OCI-LY7 (cell line): ENCODE measurements around the gene TCEANC. TPM values are rescaled to one million over a fixed set of nuclear protein-coding genes. Genes with fewer than 3 reads are reported as not detected.

ENCODE experiments used
- BruUV-seq: library from RNA; stranded (reverse); fragments of 400-500 nt; replicated peaks from 2 replicates; lab custom pipeline; 2021; lab: Mats Ljungman, UMichigan
- CTCF ChIA-PET: fragments of 300-600 bp; sonication (Branson Sonifier 250); formaldehyde crosslinking; loops from one replicate; lab custom pipeline; 2022; ENCODE audit warnings: antibody characterized with exemption; ENCODE audit not compliant: unreplicated experiment; lab: Charles Lee
- POLR2A ChIA-PET: fragments of 300-600 bp; sonication (Branson Sonifier 250); formaldehyde crosslinking; loops from one replicate; lab custom pipeline; 2022; ENCODE audit warnings: antibody characterized with exemption; lab: Charles Lee
- DNase-seq: peaks from one replicate; pipeline ENCODE4 v3.0.0-alpha.2; 2015; ENCODE audit warnings: low spot score
- H2AFZ ChIP-seq: fragments of 200-600 bp; sonication (generic), shearing (Covaris generic); 2 replicates; pipeline ENCODE4 v1.6.1; 2014; ENCODE audit warnings: mild to moderate bottlenecking, antibody characterized with exemption, low read length, moderate library complexity
- H3K27ac ChIP-seq: fragments of 200-600 bp; sonication (generic); 2 replicates; pipeline ENCODE4 v1.5.1; 2014; ENCODE audit warnings: mixed run types, low read depth, mild to moderate bottlenecking, moderate library complexity, low read length, inconsistent platforms; ENCODE audit not compliant: poor library complexity, severe bottlenecking
- H3K36me3 ChIP-seq: fragments of 200-600 bp; sonication (generic); 2 replicates; pipeline ENCODE4 v1.6.1; 2014; ENCODE audit warnings: mild to moderate bottlenecking, antibody characterized with exemption, low read length, moderate library complexity, mixed read lengths; ENCODE audit not compliant: insufficient read depth
- H3K4me1 ChIP-seq: fragments of 200-600 bp; sonication (generic); 2 replicates; pipeline ENCODE4 v1.5.1; 2014; ENCODE audit warnings: mild to moderate bottlenecking, low read length; ENCODE audit not compliant: insufficient read depth, poor library complexity, severe bottlenecking
- H3K4me2 ChIP-seq: fragments of 200-600 bp; sonication (generic); 2 replicates; pipeline ENCODE4 v1.6.1; 2014; ENCODE audit warnings: mild to moderate bottlenecking, low read length
- H3K4me3 ChIP-seq: fragments of 200-600 bp; sonication (generic); 2 replicates; pipeline ENCODE4 v1.5.1; 2014; ENCODE audit warnings: mild to moderate bottlenecking, low read depth, low read length; ENCODE audit not compliant: poor library complexity, severe bottlenecking
- H3K79me2 ChIP-seq: fragments of 200-600 bp; sonication (generic); 2 replicates; pipeline ENCODE4 v1.6.1; 2016; ENCODE audit warnings: low read depth, mild to moderate bottlenecking, low read length, moderate library complexity, mixed read lengths; ENCODE audit not compliant: insufficient read depth
- H3K9me2 ChIP-seq: fragments of 200-600 bp; sonication (generic); 2 replicates; pipeline ENCODE4 v1.6.1; 2016; ENCODE audit warnings: mild to moderate bottlenecking, low read length, mixed read lengths; ENCODE audit not compliant: insufficient read depth
- H3K9me3 ChIP-seq: fragments of 200-600 bp; sonication (generic); 2 replicates; pipeline ENCODE4 v1.6.1; 2014; ENCODE audit warnings: mild to moderate bottlenecking, mixed run types, low read length, mixed read lengths
- H4K20me1 ChIP-seq: fragments of 200-600 bp; sonication (generic); 2 replicates; pipeline ENCODE4 v1.6.1; 2014; ENCODE audit warnings: mild to moderate bottlenecking, antibody characterized with exemption, low read length, moderate library complexity, mixed read lengths; ENCODE audit not compliant: insufficient read depth
- EZH2phosphoT487 ChIP-seq: fragments of 200-600 bp; sonication (generic); IDR thresholded peaks from 2 replicates; pipeline ENCODE4 v1.6.1; 2018; ENCODE audit warnings: low read depth, borderline replicate concordance, mild to moderate bottlenecking, mixed run types, antibody characterized with exemption, low read length, moderate library complexity, mixed read lengths
- intact Hi-C: fragments of 100-400 bp; cut with micrococcal nuclease; formaldehyde crosslinking; loops from one replicate; pipeline ENCODE4 v1.10.0; 2022; ENCODE audit not compliant: unreplicated experiment
- total RNA-seq, 2 experiments: library from RNA; depleted of rRNA in 1 of 2; stranded (reverse); fragments of >200 nt in 1 of 2; shearing (Covaris generic) in 1 of 2; gene quantifications; 2 replicates each; pipeline ENCODE4 v1.2.3, GENCODE V29; 2014 to 2022
- TF ChIP-seq, protein P1 (sequence below): fragments of 200-600 bp; sonication (generic); conservative IDR thresholded peaks from 2 replicates; pipeline ENCODE4 v1.5.1; 2014; ENCODE audit warnings: mild to moderate bottlenecking, antibody characterized with exemption, low read length, moderate library complexity, mixed read lengths

The TCEANC gene
- total RNA-seq, 2 experiments from 2014 or later = 4.0 to 4.5 TPM

DNA sequence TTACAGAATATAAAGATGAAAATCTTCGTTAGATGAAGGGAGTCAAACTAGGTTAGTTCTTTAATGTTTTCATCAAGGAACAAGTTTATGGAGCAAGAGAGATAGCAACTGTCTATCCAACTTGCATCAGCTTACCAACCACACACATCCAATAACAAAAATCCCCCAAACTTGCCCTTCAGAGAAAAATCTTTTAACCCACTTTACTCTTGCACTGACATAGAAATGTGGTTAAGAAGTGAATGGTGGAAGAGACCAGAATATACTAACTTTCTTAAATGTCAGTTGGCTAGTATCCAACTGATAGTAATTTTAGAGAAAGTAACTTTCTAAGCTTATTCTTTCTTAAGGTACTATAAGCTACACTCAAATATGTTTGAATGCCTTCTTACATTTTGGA is 34.3 kb downstream of the TCEANC start:
- Histone ChIP-seq H3K9me2 (no peaks in the 10 kb centered on the region), H3K27ac (no peak overlapping the region), H3K4me3 (no peak overlapping the region), H3K4me1 (peaks cover 27% of the 10 kb centered on the region), H3K4me2 (no peak overlapping the region), H3K9me3 (no peaks in the 10 kb centered on the region), H2AFZ (no peak overlapping the region), H3K36me3 (no peaks in the 10 kb centered on the region), H3K79me2 (peaks cover 31% of the 10 kb centered on the region), H4K20me1 (peaks cover 5% of the 10 kb centered on the region; the same call in 1 of the 2 replicates)
- DNase-seq = no peak
- ChIA-PET POLR2A (interaction anchor here (0.8 to 4.8 kb wide), 7 partner anchors 10 to 62 kb away, joined by 3 to 43 read pairs (median 5); partner anchors contain the start of genes OFD1 and TRAPPC2), CTCF (no interaction called here)
- no TSS peak for BruUV-seq
- TF ChIP-seq, protein P1, sequence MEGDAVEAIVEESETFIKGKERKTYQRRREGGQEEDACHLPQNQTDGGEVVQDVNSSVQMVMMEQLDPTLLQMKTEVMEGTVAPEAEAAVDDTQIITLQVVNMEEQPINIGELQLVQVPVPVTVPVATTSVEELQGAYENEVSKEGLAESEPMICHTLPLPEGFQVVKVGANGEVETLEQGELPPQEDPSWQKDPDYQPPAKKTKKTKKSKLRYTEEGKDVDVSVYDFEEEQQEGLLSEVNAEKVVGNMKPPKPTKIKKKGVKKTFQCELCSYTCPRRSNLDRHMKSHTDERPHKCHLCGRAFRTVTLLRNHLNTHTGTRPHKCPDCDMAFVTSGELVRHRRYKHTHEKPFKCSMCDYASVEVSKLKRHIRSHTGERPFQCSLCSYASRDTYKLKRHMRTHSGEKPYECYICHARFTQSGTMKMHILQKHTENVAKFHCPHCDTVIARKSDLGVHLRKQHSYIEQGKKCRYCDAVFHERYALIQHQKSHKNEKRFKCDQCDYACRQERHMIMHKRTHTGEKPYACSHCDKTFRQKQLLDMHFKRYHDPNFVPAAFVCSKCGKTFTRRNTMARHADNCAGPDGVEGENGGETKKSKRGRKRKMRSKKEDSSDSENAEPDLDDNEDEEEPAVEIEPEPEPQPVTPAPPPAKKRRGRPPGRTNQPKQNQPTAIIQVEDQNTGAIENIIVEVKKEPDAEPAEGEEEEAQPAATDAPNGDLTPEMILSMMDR = no peak
- no peak for TF ChIP-seq EZH2phosphoT487
- intact Hi-C loops = no loop called here

DNA sequence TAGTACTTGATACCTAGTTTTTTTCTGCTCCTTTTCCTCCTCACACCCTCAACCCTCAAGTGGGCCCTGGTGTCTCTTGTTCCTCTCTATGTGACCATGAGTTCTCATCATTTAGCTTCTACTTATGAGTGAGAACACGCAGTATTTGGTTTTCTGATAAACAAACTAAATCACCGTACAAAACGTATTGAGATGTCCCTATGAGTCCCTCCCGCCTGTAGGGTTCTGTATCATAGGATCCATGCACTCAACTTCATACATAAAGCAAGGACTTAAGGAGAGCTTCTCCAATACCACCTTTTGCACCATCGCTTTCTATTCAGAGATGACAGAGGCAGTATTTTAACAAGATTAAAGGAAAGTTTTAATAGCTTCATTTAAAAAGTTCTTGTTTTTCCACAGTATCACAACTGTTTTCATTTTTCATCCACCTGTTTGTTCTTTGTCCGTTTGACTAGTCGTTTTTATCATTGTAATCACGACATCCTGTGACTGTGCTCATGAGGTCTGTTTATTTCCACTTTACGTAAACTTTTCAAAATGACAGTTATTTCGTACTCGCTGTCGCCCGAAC is 35.5 kb downstream of the TCEANC start:
- Histone ChIP-seq H3K9me2 (no peaks in the 10 kb centered on the region), H3K27ac (peak overlapping the region; percentile 58), H3K4me2 (peak overlapping the region; percentile 87), H3K4me1 (peaks cover 40% of the 10 kb centered on the region), H3K36me3 (no peaks in the 10 kb centered on the region), H4K20me1 (peaks cover 13% of the 10 kb centered on the region; the same call in 1 of the 2 replicates), H2AFZ (peak overlapping the region; percentile 84), H3K79me2 (peaks cover 43% of the 10 kb centered on the region), H3K4me3 (peak overlapping the region; percentile 92), H3K9me3 (no peaks in the 10 kb centered on the region)
- ChIA-PET POLR2A (interaction anchor here (0.9 to 4.8 kb wide), 7 partner anchors 8 to 708 kb away, joined by 3 to 43 read pairs (median 4); partner anchors contain the start of genes OFD1 and TRAPPC2), CTCF (no interaction called here)
- BruUV-seq = no TSS peak
- TF ChIP-seq, protein P1 = no peak
- TF ChIP-seq EZH2phosphoT487 = no peak
- no peak for DNase-seq
- intact Hi-C loops = no loop called here
